H9 (cell line): ENCODE data around the gene PCDHB12. TPM values are rescaled to one million over a fixed set of nuclear protein-coding genes. Genes with fewer than 3 reads are reported as not detected.
"Not testable (repeated sequence)": the region's sequence is repeated elsewhere in the genome, so short reads cannot be mapped to it uniquely, and the experiment has no call there.

ENCODE experiments used
- DNase-seq: peaks from one replicate; pipeline ENCODE4 v3.0.0-alpha.2; 2017
- H2AFZ ChIP-seq: one replicate; pipeline ENCODE4 v1.6.1; 2013; ENCODE audit warnings: mild to moderate bottlenecking, low read length, control low read depth, moderate library complexity
- H2AK5ac ChIP-seq: 2 replicates; pipeline ENCODE4 v1.6.1; 2013; ENCODE audit warnings: low read length, control low read depth, mixed read lengths; ENCODE audit not compliant: insufficient read length
- H2BK120ac ChIP-seq: one replicate; pipeline ENCODE4 v1.6.1; 2013; ENCODE audit warnings: low read depth, mild to moderate bottlenecking, low read length, control low read depth, inconsistent platforms; ENCODE audit not compliant: poor library complexity, severe bottlenecking
- H2BK12ac ChIP-seq: 2 replicates; pipeline ENCODE4 v1.6.1; 2013; ENCODE audit warnings: low read length, control low read depth, mixed read lengths, low read depth; ENCODE audit not compliant: insufficient read length
- H2BK15ac ChIP-seq: 2 replicates; pipeline ENCODE4 v1.6.1; 2013; ENCODE audit warnings: low read depth, low read length, control low read depth
- H2BK20ac ChIP-seq: one replicate; pipeline ENCODE4 v1.6.1; 2013; ENCODE audit warnings: low read depth, mild to moderate bottlenecking, low read length, control low read depth, inconsistent platforms; ENCODE audit not compliant: poor library complexity, severe bottlenecking
- H2BK5ac ChIP-seq: 2 replicates; pipeline ENCODE4 v1.6.1; 2013; ENCODE audit warnings: low read length, control low read depth, mixed read lengths; ENCODE audit not compliant: insufficient read length
- H3K14ac ChIP-seq: 2 replicates; pipeline ENCODE4 v1.6.1; 2013; ENCODE audit warnings: low read length, control low read depth; ENCODE audit not compliant: insufficient read depth
- H3K18ac ChIP-seq: 2 replicates; pipeline ENCODE4 v1.6.1; 2013; ENCODE audit warnings: low read depth, mild to moderate bottlenecking, mixed read lengths, low read length, control low read depth; ENCODE audit not compliant: insufficient read length
- H3K23ac ChIP-seq: 2 replicates; pipeline ENCODE4 v1.6.1; 2013; ENCODE audit warnings: low read length, control low read depth, mixed read lengths, low read depth; ENCODE audit not compliant: insufficient read length
- H3K23me2 ChIP-seq: 2 replicates; pipeline ENCODE4 v1.6.1; 2013; ENCODE audit warnings: low read depth, mild to moderate bottlenecking, mixed read lengths, low read length, control low read depth; ENCODE audit not compliant: insufficient read length, poor library complexity, severe bottlenecking
- H3K27ac ChIP-seq: 2 replicates; pipeline ENCODE4 v1.5.1; 2013; ENCODE audit warnings: low read length, control low read depth, mixed read lengths, low read depth; ENCODE audit not compliant: insufficient read length
- H3K27me3 ChIP-seq: 2 replicates; pipeline ENCODE4 v1.6.1; 2013; ENCODE audit warnings: low read length, control low read depth, inconsistent platforms; ENCODE audit not compliant: insufficient read depth
- H3K4ac ChIP-seq: 2 replicates; pipeline ENCODE4 v1.6.1; 2013; ENCODE audit warnings: low read depth, mild to moderate bottlenecking, control low read depth, inconsistent platforms, low read length, moderate library complexity
- H3K4me1 ChIP-seq: 2 replicates; pipeline ENCODE4 v1.6.1; 2013; ENCODE audit warnings: low read length, control low read depth, inconsistent platforms; ENCODE audit not compliant: insufficient read depth
- H3K4me2 ChIP-seq: 2 replicates; pipeline ENCODE4 v1.6.1; 2013; ENCODE audit warnings: low read length, control low read depth, mixed read lengths; ENCODE audit not compliant: insufficient read length, insufficient read depth
- H3K56ac ChIP-seq: 2 replicates; pipeline ENCODE4 v1.6.1; 2013; ENCODE audit warnings: low read depth, mild to moderate bottlenecking, mixed read lengths, low read length, control low read depth; ENCODE audit not compliant: insufficient read length
- H3K79me1 ChIP-seq: 2 replicates; pipeline ENCODE4 v1.6.1; 2013; ENCODE audit warnings: low read depth, mild to moderate bottlenecking, moderate library complexity, low read length, control low read depth, inconsistent platforms; ENCODE audit not compliant: insufficient read depth, poor library complexity, severe bottlenecking
- H3K79me2 ChIP-seq: 2 replicates; pipeline ENCODE4 v1.6.1; 2013; ENCODE audit warnings: low read length, control low read depth, inconsistent platforms; ENCODE audit not compliant: insufficient read depth
- H3K9ac ChIP-seq: 2 replicates; pipeline ENCODE4 v1.6.1; 2013; ENCODE audit warnings: low read length, control low read depth, mixed read lengths; ENCODE audit not compliant: insufficient read length; ENCODE audit errors: extremely low read depth
- H3K9me3 ChIP-seq: one replicate; pipeline ENCODE4 v1.6.1; 2013; ENCODE audit warnings: low read depth, low read length, inconsistent platforms; ENCODE audit not compliant: control insufficient read depth
- H3T11ph ChIP-seq: one replicate; pipeline ENCODE4 v1.6.1; 2013; ENCODE audit warnings: mild to moderate bottlenecking, low read length, control low read depth, inconsistent platforms
- H4K20me1 ChIP-seq: one replicate; pipeline ENCODE4 v1.6.1; 2013; ENCODE audit not compliant: control insufficient read depth, insufficient read length, insufficient read depth
- H4K5ac ChIP-seq: 2 replicates; pipeline ENCODE4 v1.6.1; 2013; ENCODE audit warnings: low read depth, mild to moderate bottlenecking, mixed read lengths, low read length, control low read depth; ENCODE audit not compliant: insufficient read length
- H4K8ac ChIP-seq: replicated peaks from 2 replicates; pipeline ENCODE4 v1.6.1; 2013; ENCODE audit warnings: low read length, control low read depth, mixed read lengths, low read depth; ENCODE audit not compliant: insufficient read length
- H4K91ac ChIP-seq: 2 replicates; pipeline ENCODE4 v1.6.1; 2013; ENCODE audit warnings: low read depth, mild to moderate bottlenecking, moderate library complexity, mixed read lengths, low read length, control low read depth; ENCODE audit not compliant: insufficient read length
- H3K27ac Mint-ChIP-seq, 3 experiments: 2 replicates in 2 of 3; 3 replicates in 1 of 3; pipeline ENCODE4 v1.8.0; 2020 to 2021; ENCODE audit warnings: mixed read lengths in 3 of 3, mild to moderate bottlenecking in 1 of 3, moderate library complexity in 1 of 3
- H3K27me3 Mint-ChIP-seq: 2 replicates; pipeline ENCODE4 v1.8.0; 2021; ENCODE audit warnings: low read depth, mild to moderate bottlenecking, moderate library complexity, mixed read lengths
- H3K36me3 Mint-ChIP-seq, 3 experiments: 2 replicates in 2 of 3; 3 replicates in 1 of 3; pipeline ENCODE4 v1.8.0; 2020 to 2021; ENCODE audit warnings: low read depth in 3 of 3, mixed read lengths in 3 of 3; ENCODE audit not compliant: insufficient read depth in 1 of 3
- H3K4me1 Mint-ChIP-seq, 2 experiments: 2 replicates each; pipeline ENCODE4 v1.8.0; 2020; ENCODE audit warnings: mixed read lengths in 2 of 2
- H3K4me3 Mint-ChIP-seq, 2 experiments: 2 replicates in 1 of 2; 3 replicates in 1 of 2; pipeline ENCODE4 v1.8.0; 2020 to 2021; ENCODE audit warnings: mild to moderate bottlenecking in 2 of 2, mixed read lengths in 2 of 2, moderate library complexity in 1 of 2
- H3K9me3 Mint-ChIP-seq, 2 experiments: 2 replicates in 1 of 2; 3 replicates in 1 of 2; pipeline ENCODE4 v1.8.0; 2020; ENCODE audit warnings: mild to moderate bottlenecking in 2 of 2, mixed read lengths in 2 of 2, moderate library complexity in 1 of 2
- WGBS: extraction: QIAGEN DNeasy Blood & Tissue Kit; methylation state at CpG from one replicate; pipeline ENCODE4 v1.1.7; 2013; ENCODE audit warnings: missing lambda C conversion rate, low lambda C conversion rate, mixed read lengths; ENCODE audit not compliant: insufficient read length; ENCODE audit errors: extremely low coverage; 5-methylcytosine and 5-hydroxymethylcytosine counted together
- total RNA-seq: library from RNA; stranded (reverse); gene quantifications from 2 replicates; pipeline ENCODE4 v1.2.1, GENCODE V29; 2021

Gene PCDHB12
- total RNA-seq, 1 experiment from 2014 or later: 3.1 TPM

- not testable (repeated sequence) for H2AK5ac ChIP-seq, H3K4me1 ChIP-seq, H4K91ac ChIP-seq, H3K4me2 ChIP-seq, H3K14ac ChIP-seq, H2BK15ac ChIP-seq, H3K79me1 ChIP-seq, H3K36me3 Mint-ChIP-seq, H3K56ac ChIP-seq, H3K27ac ChIP-seq, H3K27me3 Mint-ChIP-seq, H2BK120ac ChIP-seq, H2BK5ac ChIP-seq, H3K9ac ChIP-seq, DNase-seq, H3K27ac Mint-ChIP-seq, H3K4me3 Mint-ChIP-seq, H3K27me3 ChIP-seq, H3T11ph ChIP-seq, H4K5ac ChIP-seq, H3K9me3 ChIP-seq, H3K4ac ChIP-seq, H3K23me2 ChIP-seq, H4K20me1 ChIP-seq, H2BK20ac ChIP-seq, H2BK12ac ChIP-seq, H4K8ac ChIP-seq, H3K18ac ChIP-seq, H3K23ac ChIP-seq, H2AFZ ChIP-seq, H3K79me2 ChIP-seq
- H3K9me3 Mint-ChIP-seq: peaks cover 14 to 34% of the 10 kb centered on the region in 2 experiments
- H3K4me1 Mint-ChIP-seq: peaks cover 12 to 19% of the 10 kb centered on the region in 2 experiments
- WGBS: no CpG with 5 or more reads among the region's 30 CpGs
Measured at GRCh38 chr5:141225421-141225820, 16.9 kb downstream of the PCDHB12 start.
